B cell (primary cell): ENCODE measurements around the gene YWHAG. TPM values are rescaled to one million over a fixed set of nuclear protein-coding genes. Genes with fewer than 3 reads are reported as not detected.
A peak's percentile ranks its signal among the peaks of the same experiment; 100 is the strongest.

ENCODE experiments used
- ATAC-seq: fragments of 200-7000 bp; cut with Tn5 transposase; one replicate; pipeline ENCODE4 v1.10.0; 2021; ENCODE audit warnings: low read depth, mild to moderate bottlenecking, moderate number of reproducible peaks, moderate library complexity
- CTCF ChIA-PET: fragments of 350-600 bp; sonication (Branson Sonifier 250); formaldehyde crosslinking; loops from one replicate; lab custom pipeline; 2021; ENCODE audit warnings: antibody characterized with exemption, inconsistent platforms; lab: Charles Lee
- POLR2A ChIA-PET: fragments of 350-600 bp; sonication (Branson Sonifier 250); formaldehyde crosslinking; loops from one replicate; lab custom pipeline; 2021; ENCODE audit warnings: antibody characterized with exemption; lab: Charles Lee
- DNase-seq: peaks from one replicate; pipeline ENCODE4 v3.0.0; 2013
- H2AFZ ChIP-seq: 2 replicates; pipeline ENCODE4 v1.6.1; 2012; ENCODE audit warnings: mild to moderate bottlenecking, low read depth, low read length; ENCODE audit not compliant: insufficient read depth, poor library complexity, severe bottlenecking
- H3K27ac ChIP-seq, 2 donors: 1 replicate in 1 of 2; 2 replicates in 1 of 2; pipeline ENCODE4 v1.5.1; 2012 to 2013; ENCODE audit warnings: low read length in 2 of 2, mild to moderate bottlenecking in 2 of 2, moderate library complexity in 1 of 2
- H3K27me3 ChIP-seq, 4 experiments: fragments of 200-600 bp in 1 of 4; sonication (generic) in 1 of 4; replicated peaks in 1 of 4; 1 replicate in 2 of 4; 2 replicates in 2 of 4; pipeline versions ENCODE4 v1.6.1 to v1.7.0; 2013 to 2016; ENCODE audit warnings: low read length in 3 of 4, mild to moderate bottlenecking in 2 of 4, mixed read lengths in 1 of 4, moderate library complexity in 1 of 4; ENCODE audit not compliant: insufficient read depth in 4 of 4, control insufficient read depth in 3 of 4; ENCODE audit errors: control extremely low read depth in 1 of 4
- H3K36me3 ChIP-seq, 2 experiments: replicated peaks in 1 of 2; 1 replicate in 1 of 2; 2 replicates in 1 of 2; pipeline versions ENCODE4 v1.6.1 to v1.7.1; 2013; ENCODE audit warnings: low read length in 1 of 2; ENCODE audit not compliant: insufficient read depth in 2 of 2, control insufficient read depth in 1 of 2; ENCODE audit errors: control extremely low read depth in 1 of 2, extremely low read depth in 1 of 2
- H3K4me1 ChIP-seq, 2 donors: fragments of 200-600 bp in 1 of 2; sonication (generic) in 1 of 2; 1 replicate in 1 of 2; 2 replicates in 1 of 2; pipeline versions ENCODE4 v1.5.1 to v1.6.1; 2013 to 2017; ENCODE audit warnings: low read length in 2 of 2; ENCODE audit not compliant: control insufficient read depth in 2 of 2, insufficient read depth in 2 of 2
- H3K4me2 ChIP-seq: replicated peaks from 2 replicates; pipeline ENCODE3; 2012; ENCODE audit warnings: mild to moderate bottlenecking, low read depth, low read length; ENCODE audit not compliant: poor library complexity, severe bottlenecking
- H3K4me3 ChIP-seq, 5 experiments: fragments of 200-600 bp in 1 of 5; sonication (generic) in 1 of 5; 1 replicate in 3 of 5; 2 replicates in 2 of 5; pipeline versions ENCODE4 v1.5.1 to v1.7.0; 2011 to 2016; ENCODE audit warnings: low read length in 4 of 5, mild to moderate bottlenecking in 4 of 5, low read depth in 2 of 5, control low read depth in 1 of 5, moderate library complexity in 1 of 5; ENCODE audit not compliant: insufficient read depth in 1 of 5; ENCODE audit errors: control extremely low read depth in 1 of 5, extremely low read depth in 1 of 5
- H3K79me2 ChIP-seq: fragments of 200-600 bp; sonication (generic); one replicate; pipeline ENCODE4 v1.6.0; 2016; ENCODE audit warnings: low read length; ENCODE audit not compliant: control insufficient read depth, insufficient read depth
- H3K9ac ChIP-seq: fragments of 200-600 bp; sonication (generic); 2 replicates; pipeline ENCODE4 v1.6.1; 2017; ENCODE audit warnings: mild to moderate bottlenecking, low read length, moderate library complexity
- H3K9me3 ChIP-seq, 3 donors: one replicate each; pipeline versions ENCODE4 v1.6.1 to v1.7.1; 2013; ENCODE audit warnings: low read length in 2 of 3; ENCODE audit not compliant: control insufficient read depth in 2 of 3, insufficient read depth in 1 of 3; ENCODE audit errors: control extremely low read depth in 1 of 3
- H4K20me1 ChIP-seq: 2 replicates; pipeline ENCODE4 v1.6.0; 2012; ENCODE audit warnings: mild to moderate bottlenecking, low read length; ENCODE audit not compliant: insufficient read depth, control insufficient read depth, poor library complexity, severe bottlenecking
- H3K27ac Mint-ChIP-seq: one replicate; pipeline ENCODE4 v1.8.0; 2021; ENCODE audit warnings: mixed read lengths
- H3K27me3 Mint-ChIP-seq: one replicate; pipeline ENCODE4 v1.8.0; 2021; ENCODE audit warnings: mixed read lengths
- H3K4me1 Mint-ChIP-seq: one replicate; pipeline ENCODE4 v1.8.0; 2021; ENCODE audit warnings: mixed read lengths
- H3K4me3 Mint-ChIP-seq: one replicate; pipeline ENCODE4 v1.8.0; 2021; ENCODE audit warnings: mixed read lengths
- H3K9me3 Mint-ChIP-seq: one replicate; pipeline ENCODE4 v1.8.0; 2022; ENCODE audit warnings: mixed read lengths; ENCODE audit not compliant: insufficient read depth
- CTCF ChIP-seq: fragments of 200-600 bp; IDR thresholded peaks from one replicate; pipeline ENCODE4 v1.8.0; 2022; ENCODE audit warnings: antibody characterized with exemption, mild to moderate bottlenecking
- EZH2 ChIP-seq: IDR thresholded peaks from 2 replicates; pipeline ENCODE4 v1.6.1; 2012; ENCODE audit warnings: borderline replicate concordance, low read depth, mild to moderate bottlenecking, moderate library complexity, low read length; ENCODE audit not compliant: insufficient read depth, poor library complexity, severe bottlenecking
- WGBS: methylation state at CpG from one replicate; pipeline ENCODE4 v1.1.5; 2013; ENCODE audit warnings: missing lambda C conversion rate; ENCODE audit not compliant: insufficient coverage; 5-methylcytosine and 5-hydroxymethylcytosine counted together
- intact Hi-C: fragments of 100-400 bp; cut with micrococcal nuclease; formaldehyde crosslinking; loops from one replicate; pipeline ENCODE4 v1.10.0; 2022
- polyA plus RNA-seq: library from polyadenylated mRNA; depleted of rRNA; stranded (reverse); fragments of >200 nt; gene quantifications from 2 replicates; pipeline ENCODE4 v1.2.3, GENCODE V29; 2012
- total RNA-seq, 2 donors: library from RNA; stranded (reverse); fragments of 120-200 nt in 1 of 2; gene quantifications; 1 replicate in 1 of 2; 2 replicates in 1 of 2; pipeline versions ENCODE4 v1.2.3 to v1.2.4, GENCODE V29; 2013 to 2022

Gene YWHAG
- total and polyA plus RNA-seq, 2 donors (not counting 1 experiment from before 2014, with no cell fraction given): 6.6 to 51.6 TPM

DNA sequence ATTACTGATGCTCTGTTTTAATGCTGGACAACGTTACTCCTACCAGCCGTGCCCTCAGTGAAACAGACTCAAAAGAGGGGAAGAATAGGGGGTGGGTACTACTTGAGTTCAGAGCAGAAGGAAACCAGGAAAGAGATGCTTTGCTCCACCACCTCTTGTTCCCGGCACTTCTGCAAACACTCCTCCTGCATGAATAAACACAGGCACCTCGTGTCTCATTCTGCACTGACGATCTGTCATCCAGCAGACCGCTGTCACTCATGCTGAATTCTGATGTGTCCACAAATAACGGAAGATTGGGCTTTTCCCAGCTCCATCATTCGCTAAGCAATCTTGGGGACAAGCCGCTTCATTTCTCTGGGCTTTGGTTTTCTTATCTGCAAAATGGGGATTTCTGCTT, 26.7 kb downstream of the YWHAG start:
- H3K4me3 Mint-ChIP-seq: no peak overlapping the region
- no peak for ATAC-seq
- no peak overlapping the region for H3K9ac ChIP-seq
- intact Hi-C loops: no loop called here
- peaks cover 90% of the 10 kb centered on the region for H4K20me1 ChIP-seq
- H3K27me3 Mint-ChIP-seq: no peaks in the 10 kb centered on the region
- peak overlapping the region; percentile 8 for H3K27ac Mint-ChIP-seq
- H3K79me2 ChIP-seq: peaks cover 89% of the 10 kb centered on the region
- 44% methylated on average over 7 of the region's 9 CpGs for WGBS
- no peak for TF ChIP-seq CTCF
- no peak for TF ChIP-seq EZH2
- H3K4me1 ChIP-seq: peaks cover 14 to 24% of the 10 kb centered on the region in 2 donors
- no peaks in the 10 kb centered on the region for H3K9me3 ChIP-seq
- no peak overlapping the region for H3K4me2 ChIP-seq
- no peak overlapping the region for H3K27ac ChIP-seq
- CTCF ChIA-PET: no interaction called here
- H2AFZ ChIP-seq: no peak overlapping the region
- no peak overlapping the region for H3K4me3 ChIP-seq
- H3K36me3 ChIP-seq: peaks cover 0 to 45% of the 10 kb centered on the region in 2 experiments
- H3K27me3 ChIP-seq: no peaks in the 10 kb centered on the region
- no peak for DNase-seq
- H3K9me3 Mint-ChIP-seq: no peaks in the 10 kb centered on the region
- POLR2A ChIA-PET: no interaction called here
- H3K4me1 Mint-ChIP-seq: peaks cover 50% of the 10 kb centered on the region

DNA sequence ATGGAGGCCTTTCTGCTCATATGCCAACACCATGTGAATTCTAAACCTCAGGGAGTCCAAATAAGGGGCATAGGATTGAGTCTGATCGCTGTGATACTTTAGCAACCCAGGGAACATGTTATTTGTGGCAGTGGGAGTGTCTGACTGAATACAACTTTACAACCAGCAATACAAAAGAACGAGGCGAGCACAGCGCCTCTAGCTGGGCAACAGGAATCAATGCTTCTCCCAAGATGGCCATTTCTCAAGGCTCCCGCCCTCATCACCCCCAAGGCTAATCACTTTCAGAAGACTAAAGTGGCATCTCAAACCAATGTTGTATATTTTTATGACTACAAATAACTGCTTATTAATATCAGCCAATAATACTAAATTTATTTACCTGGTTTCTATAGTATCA, 28.1 kb downstream of the YWHAG start:
- Mint-ChIP-seq H3K9me3 (no peaks in the 10 kb centered on the region), H3K4me1 (peaks cover 42% of the 10 kb centered on the region), H3K27me3 (no peaks in the 10 kb centered on the region), H3K4me3 (no peak overlapping the region), H3K27ac (no peak overlapping the region)
- no peaks in the 10 kb centered on the region for H3K27me3 ChIP-seq
- DNase-seq (no peak), ATAC-seq (no peak)
- no peak overlapping the region for H2AFZ ChIP-seq
- no peaks in the 10 kb centered on the region for H3K9me3 ChIP-seq
- no peak overlapping the region for H3K4me2 ChIP-seq
- H3K4me3 ChIP-seq: no peak overlapping the region
- peaks cover 76% of the 10 kb centered on the region for H4K20me1 ChIP-seq
- H3K79me2 ChIP-seq: peaks cover 75% of the 10 kb centered on the region
- no CpG with 5 or more reads among the region's 5 CpGs for WGBS
- H3K4me1 ChIP-seq: peaks cover 14 to 24% of the 10 kb centered on the region in 2 donors
- TF ChIP-seq EZH2 (no peak), CTCF (no peak)
- no peak overlapping the region for H3K27ac ChIP-seq
- ChIA-PET CTCF (interaction anchor here (0.7 kb wide), 1 partner anchor 28 kb away, joined by 3 read pairs; the partner anchor contains the start of gene YWHAG), POLR2A (interaction anchor here (0.6 kb wide), 1 partner anchor 45 kb away, joined by 4 read pairs; no protein-coding TSS in a partner anchor)
- H3K36me3 ChIP-seq: peaks cover 0 to 43% of the 10 kb centered on the region in 2 experiments
- intact Hi-C loops: no loop called here
- H3K9ac ChIP-seq: no peak overlapping the region
